ENCODE measurements around the gene GJA9. TPM values are rescaled to one million over a fixed set of nuclear protein-coding genes. Genes with fewer than 3 reads are reported as not detected.

The GJA9 gene
- total RNA-seq, 6 experiments from 2014 or later = not detected

DNA sequence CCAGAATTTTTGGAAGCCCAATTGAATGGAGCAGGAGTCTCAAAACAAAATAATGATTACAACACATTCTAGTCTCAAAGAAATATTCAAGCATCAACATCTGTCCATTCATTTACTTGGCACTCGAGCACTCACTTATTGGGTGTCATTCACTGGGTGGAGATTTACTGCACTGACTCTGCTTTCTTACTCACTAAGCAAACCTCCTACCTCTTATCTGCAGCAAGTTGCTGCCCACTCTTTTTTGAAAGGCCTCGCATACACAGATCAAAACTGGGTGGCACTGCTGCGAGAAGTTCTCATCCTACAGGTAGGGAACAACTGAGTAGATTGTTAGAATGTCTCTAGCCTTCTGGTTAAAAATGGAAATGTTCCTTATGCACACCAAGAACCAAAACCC, 42.2 kb upstream of the GJA9 start:
- TF ChIP-seq, protein P1, sequence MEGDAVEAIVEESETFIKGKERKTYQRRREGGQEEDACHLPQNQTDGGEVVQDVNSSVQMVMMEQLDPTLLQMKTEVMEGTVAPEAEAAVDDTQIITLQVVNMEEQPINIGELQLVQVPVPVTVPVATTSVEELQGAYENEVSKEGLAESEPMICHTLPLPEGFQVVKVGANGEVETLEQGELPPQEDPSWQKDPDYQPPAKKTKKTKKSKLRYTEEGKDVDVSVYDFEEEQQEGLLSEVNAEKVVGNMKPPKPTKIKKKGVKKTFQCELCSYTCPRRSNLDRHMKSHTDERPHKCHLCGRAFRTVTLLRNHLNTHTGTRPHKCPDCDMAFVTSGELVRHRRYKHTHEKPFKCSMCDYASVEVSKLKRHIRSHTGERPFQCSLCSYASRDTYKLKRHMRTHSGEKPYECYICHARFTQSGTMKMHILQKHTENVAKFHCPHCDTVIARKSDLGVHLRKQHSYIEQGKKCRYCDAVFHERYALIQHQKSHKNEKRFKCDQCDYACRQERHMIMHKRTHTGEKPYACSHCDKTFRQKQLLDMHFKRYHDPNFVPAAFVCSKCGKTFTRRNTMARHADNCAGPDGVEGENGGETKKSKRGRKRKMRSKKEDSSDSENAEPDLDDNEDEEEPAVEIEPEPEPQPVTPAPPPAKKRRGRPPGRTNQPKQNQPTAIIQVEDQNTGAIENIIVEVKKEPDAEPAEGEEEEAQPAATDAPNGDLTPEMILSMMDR (IDR thresholded peaks at IDR 0.05) = no peak
- DNase-seq = no peak

GRCh38 chr1:38919130-38919529, 37.7 kb upstream of the GJA9 start:
- Mint-ChIP-seq H3K4me1 (ENCODE audit: low read depth) (no peaks in the 10 kb centered on the region), H3K27ac (no peak overlapping the region), H3K36me3 (ENCODE audit: low read depth) (no peaks in the 10 kb centered on the region), H3K9me3 (no peaks in the 10 kb centered on the region), H3K27me3 (ENCODE audit: insufficient read depth) (peaks cover 1% of the 10 kb centered on the region; the same call in 1 of the 2 replicates), H3K4me3 (no peak overlapping the region)
- no peak for DNase-seq
- TF ChIP-seq, protein P1 (IDR thresholded peaks at IDR 0.05) = no peak

More for the DNA sequence above, 42.2 kb upstream of the GJA9 start:
- no peak overlapping the region for H3K4me3 Mint-ChIP-seq
- H3K4me1 Mint-ChIP-seq (ENCODE audit: low read depth) = no peaks in the 10 kb centered on the region
- no peak overlapping the region for H3K27ac Mint-ChIP-seq
- peaks cover 1% of the 10 kb centered on the region; the same call in 1 of the 2 replicates for H3K27me3 Mint-ChIP-seq (ENCODE audit: insufficient read depth)
- no peaks in the 10 kb centered on the region for H3K36me3 Mint-ChIP-seq (ENCODE audit: low read depth)
- no peaks in the 10 kb centered on the region for H3K9me3 Mint-ChIP-seq

GRCh38 chr1:38918568-38918967, 37.2 kb upstream of the GJA9 start:
- no peak overlapping the region for H3K27ac Mint-ChIP-seq
- DNase-seq = no peak
- no peaks in the 10 kb centered on the region for H3K36me3 Mint-ChIP-seq (ENCODE audit: low read depth)
- no peaks in the 10 kb centered on the region for H3K4me1 Mint-ChIP-seq (ENCODE audit: low read depth)
- no peak overlapping the region for H3K4me3 Mint-ChIP-seq
- peaks cover 1% of the 10 kb centered on the region; the same call in 1 of the 2 replicates for H3K27me3 Mint-ChIP-seq (ENCODE audit: insufficient read depth)
- TF ChIP-seq, protein P1 (IDR thresholded peaks at IDR 0.05) = no peak
- no peaks in the 10 kb centered on the region for H3K9me3 Mint-ChIP-seq

GRCh38 chr1:38917772-38918171, 36.4 kb upstream of the GJA9 start:
- no peak overlapping the region for H3K4me3 Mint-ChIP-seq
- H3K9me3 Mint-ChIP-seq = no peaks in the 10 kb centered on the region
- H3K27me3 Mint-ChIP-seq (ENCODE audit: insufficient read depth) = no peaks in the 10 kb centered on the region
- H3K4me1 Mint-ChIP-seq (ENCODE audit: low read depth) = no peaks in the 10 kb centered on the region
- no peaks in the 10 kb centered on the region for H3K36me3 Mint-ChIP-seq (ENCODE audit: low read depth)
- TF ChIP-seq, protein P1 (IDR thresholded peaks at IDR 0.05) = no peak
- DNase-seq = no peak
- H3K27ac Mint-ChIP-seq = no peak overlapping the region

DNA sequence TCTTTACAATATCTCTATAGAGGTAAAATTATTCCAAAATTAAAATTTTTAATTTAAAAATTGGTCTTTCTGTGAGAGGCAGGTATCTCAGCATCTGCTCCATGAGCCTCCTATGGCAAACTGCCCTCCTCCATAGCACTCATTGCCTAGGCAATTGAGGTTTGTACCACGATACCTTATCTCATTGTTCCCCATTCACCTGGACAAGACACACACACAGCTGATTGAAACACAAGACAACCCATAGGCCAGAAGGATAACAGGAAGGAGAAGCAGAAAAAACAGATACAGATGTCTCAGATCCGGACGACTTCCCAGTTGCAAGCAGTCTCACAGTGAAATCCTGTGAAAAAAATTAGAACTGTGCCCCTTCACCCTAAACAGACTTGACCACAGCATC, 36.0 kb upstream of the GJA9 start:
- no peaks in the 10 kb centered on the region for H3K9me3 Mint-ChIP-seq

More for the DNA sequence above, 36.0 kb upstream of the GJA9 start:
- Mint-ChIP-seq H3K27me3 (ENCODE audit: insufficient read depth) (no peaks in the 10 kb centered on the region), H3K27ac (no peak overlapping the region), H3K4me1 (ENCODE audit: low read depth) (no peaks in the 10 kb centered on the region), H3K36me3 (ENCODE audit: low read depth) (no peaks in the 10 kb centered on the region), H3K4me3 (no peak overlapping the region)
- TF ChIP-seq, protein P1 (IDR thresholded peaks at IDR 0.05) = no peak
- DNase-seq = no peak

Measured in HFFc6 (cell line).